ENCODE measurements around the gene PIMREG. TPM values are rescaled to one million over a fixed set of nuclear protein-coding genes. Genes with fewer than 3 reads are reported as not detected.

The PIMREG gene
- polyA plus RNA-seq, 1 donor (not counting 4 experiments of a cell fraction or from before 2014, with no cell fraction given) = 7.5 TPM

DNA sequence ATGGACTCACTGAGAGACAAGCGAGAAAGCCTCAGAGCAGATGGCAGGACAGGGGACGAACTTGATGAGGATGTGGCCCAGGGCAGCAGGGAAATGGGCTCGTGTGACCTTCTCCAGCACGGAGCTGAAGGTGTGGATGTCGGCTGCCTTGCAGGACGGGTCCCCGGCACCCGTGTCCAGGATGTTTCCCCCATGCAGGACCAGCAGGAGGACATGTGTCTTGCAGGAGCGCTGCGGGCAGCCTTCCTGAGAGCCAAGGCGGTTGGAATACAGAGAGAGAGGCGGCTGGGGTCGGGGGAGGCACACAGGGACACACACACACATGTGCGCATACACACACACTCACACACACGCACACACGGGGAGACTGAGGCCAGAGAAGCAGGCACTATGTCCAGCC, 39.3 kb downstream of the PIMREG start:
- Histone ChIP-seq H3K9me3 (ENCODE audit: control insufficient read depth, low read depth, low read length) (no peaks in the 10 kb centered on the region), H3K27ac (ENCODE audit: control insufficient read depth, insufficient read depth, low read length) (no peak overlapping the region), H3K4me1 (ENCODE audit: control insufficient read depth, extremely low read depth, insufficient read depth, low read length) (no peaks in the 10 kb centered on the region), H3K9me1 (ENCODE audit: control insufficient read depth, extremely low read depth, insufficient read depth, low read length) (no peaks in the 10 kb centered on the region), H3K4me3 (ENCODE audit: control insufficient read depth in 2 of 3, extremely low read depth in 1 of 3, insufficient read depth in 2 of 3, low read depth in 1 of 3, low read length in 3 of 3) (no peak overlapping the region), H2AFZ (ENCODE audit: control insufficient read depth, low read length) (no peak overlapping the region), H3K36me3 (ENCODE audit: control insufficient read depth in 2 of 2, extremely low read depth in 1 of 2, insufficient read depth in 2 of 2, low read length in 2 of 2) (peaks cover 4% of the 10 kb centered on the region in 2 experiments), H3K79me2 (ENCODE audit: control insufficient read depth, insufficient read depth, low read length) (no peaks in the 10 kb centered on the region), H4K20me1 (ENCODE audit: control insufficient read depth, extremely low read depth, insufficient read depth, low read length) (no peaks in the 10 kb centered on the region), H3K27me3 (ENCODE audit: control insufficient read depth, extremely low read depth, insufficient read depth, low read length) (no peaks in the 10 kb centered on the region), H3K9ac (ENCODE audit: control insufficient read depth, extremely low read depth, insufficient read depth, low read length) (no peak overlapping the region), H3K4me2 (ENCODE audit: control insufficient read depth, extremely low read depth, insufficient read depth, low read depth, low read length) (no peak overlapping the region)
- dilution Hi-C loops (cut with MboI; ENCODE audit: extremely low pct_ligation_motif_present, low sequenced_read_pairs) = no loop called here
- FAIRE-seq = no peak
- TF ChIP-seq, protein P1, sequence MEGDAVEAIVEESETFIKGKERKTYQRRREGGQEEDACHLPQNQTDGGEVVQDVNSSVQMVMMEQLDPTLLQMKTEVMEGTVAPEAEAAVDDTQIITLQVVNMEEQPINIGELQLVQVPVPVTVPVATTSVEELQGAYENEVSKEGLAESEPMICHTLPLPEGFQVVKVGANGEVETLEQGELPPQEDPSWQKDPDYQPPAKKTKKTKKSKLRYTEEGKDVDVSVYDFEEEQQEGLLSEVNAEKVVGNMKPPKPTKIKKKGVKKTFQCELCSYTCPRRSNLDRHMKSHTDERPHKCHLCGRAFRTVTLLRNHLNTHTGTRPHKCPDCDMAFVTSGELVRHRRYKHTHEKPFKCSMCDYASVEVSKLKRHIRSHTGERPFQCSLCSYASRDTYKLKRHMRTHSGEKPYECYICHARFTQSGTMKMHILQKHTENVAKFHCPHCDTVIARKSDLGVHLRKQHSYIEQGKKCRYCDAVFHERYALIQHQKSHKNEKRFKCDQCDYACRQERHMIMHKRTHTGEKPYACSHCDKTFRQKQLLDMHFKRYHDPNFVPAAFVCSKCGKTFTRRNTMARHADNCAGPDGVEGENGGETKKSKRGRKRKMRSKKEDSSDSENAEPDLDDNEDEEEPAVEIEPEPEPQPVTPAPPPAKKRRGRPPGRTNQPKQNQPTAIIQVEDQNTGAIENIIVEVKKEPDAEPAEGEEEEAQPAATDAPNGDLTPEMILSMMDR (optimal IDR thresholded peaks at IDR 0.05 in 1 of 3, IDR thresholded peaks at IDR 0.05 in 1 of 3, conservative IDR thresholded peaks at IDR 0.05 in 1 of 3; ENCODE audit: extremely low read depth in 1 of 3, insufficient read depth in 2 of 3, low read length in 3 of 3) = no peak
- TF ChIP-seq EZH2 (IDR thresholded peaks at IDR 0.05; ENCODE audit: low read length) = no peak
- no peak for DNase-seq (ENCODE audit: low read depth, low spot score)

DNA sequence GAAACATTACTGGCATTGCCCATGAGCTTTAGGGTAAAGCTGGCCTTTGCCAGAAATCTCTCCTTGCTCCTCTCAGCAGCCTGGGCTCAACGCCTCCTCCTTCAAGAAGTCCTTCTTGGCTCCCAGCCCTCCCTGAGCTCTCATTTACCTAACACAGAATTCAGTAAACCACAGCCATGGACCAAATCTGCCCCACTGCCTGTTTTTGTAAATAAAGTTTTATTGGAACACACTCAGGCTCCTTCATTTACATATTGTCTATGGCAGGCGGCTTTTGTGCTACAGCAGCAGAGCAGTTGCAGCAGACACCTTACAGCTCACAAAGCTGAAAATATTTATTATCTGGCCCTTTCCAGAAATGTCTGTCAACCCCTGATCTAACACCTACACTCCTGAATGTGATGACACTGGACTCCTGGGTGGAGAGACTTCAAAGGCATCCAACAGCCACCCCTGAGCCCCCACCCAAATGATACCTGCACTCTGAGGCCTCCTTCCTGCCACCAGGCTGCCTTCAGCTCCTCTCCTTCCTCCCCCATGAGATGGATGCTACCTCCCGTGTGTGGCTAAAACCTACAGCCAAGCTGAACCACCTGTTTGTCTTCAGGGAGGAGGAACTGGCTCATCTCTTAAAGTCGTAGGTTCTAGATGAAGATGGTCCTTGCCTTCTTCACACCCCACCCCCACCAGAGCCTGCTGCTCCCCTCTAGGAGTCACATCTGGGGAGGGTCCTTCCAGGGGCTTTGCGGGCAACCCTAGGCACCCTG, 41.6 kb downstream of the PIMREG start:
- no peak for FAIRE-seq
- dilution Hi-C loops (cut with MboI; ENCODE audit: extremely low pct_ligation_motif_present, low sequenced_read_pairs) = no loop called here
- H3K4me2 ChIP-seq (ENCODE audit: control insufficient read depth, extremely low read depth, insufficient read depth, low read depth, low read length) = no peak overlapping the region
- TF ChIP-seq, protein P1 (optimal IDR thresholded peaks at IDR 0.05 in 1 of 3, IDR thresholded peaks at IDR 0.05 in 1 of 3, conservative IDR thresholded peaks at IDR 0.05 in 1 of 3; ENCODE audit: extremely low read depth in 1 of 3, insufficient read depth in 2 of 3, low read length in 3 of 3) = no peak
- TF ChIP-seq EZH2 (IDR thresholded peaks at IDR 0.05; ENCODE audit: low read length) = no peak
- peaks cover 4% of the 10 kb centered on the region in 2 experiments for H3K36me3 ChIP-seq (ENCODE audit: control insufficient read depth in 2 of 2, extremely low read depth in 1 of 2, insufficient read depth in 2 of 2, low read length in 2 of 2)
- H3K9me3 ChIP-seq (ENCODE audit: control insufficient read depth, low read depth, low read length) = no peaks in the 10 kb centered on the region
- H3K4me1 ChIP-seq (ENCODE audit: control insufficient read depth, extremely low read depth, insufficient read depth, low read length) = no peaks in the 10 kb centered on the region
- H2AFZ ChIP-seq (ENCODE audit: control insufficient read depth, low read length) = no peak overlapping the region
- no peaks in the 10 kb centered on the region for H3K79me2 ChIP-seq (ENCODE audit: control insufficient read depth, insufficient read depth, low read length)
- H3K9ac ChIP-seq (ENCODE audit: control insufficient read depth, extremely low read depth, insufficient read depth, low read length) = no peak overlapping the region
- no peak for DNase-seq (ENCODE audit: low read depth, low spot score)
- no peak overlapping the region for H3K4me3 ChIP-seq (ENCODE audit: control insufficient read depth in 2 of 3, extremely low read depth in 1 of 3, insufficient read depth in 2 of 3, low read depth in 1 of 3, low read length in 3 of 3)
- no peaks in the 10 kb centered on the region for H3K27me3 ChIP-seq (ENCODE audit: control insufficient read depth, extremely low read depth, insufficient read depth, low read length)
- H3K9me1 ChIP-seq (ENCODE audit: control insufficient read depth, extremely low read depth, insufficient read depth, low read length) = no peaks in the 10 kb centered on the region
- H3K27ac ChIP-seq (ENCODE audit: control insufficient read depth, insufficient read depth, low read length) = no peak overlapping the region
- no peaks in the 10 kb centered on the region for H4K20me1 ChIP-seq (ENCODE audit: control insufficient read depth, extremely low read depth, insufficient read depth, low read length)
